ENCODE measurements around the gene MPPED1. TPM values are rescaled to one million over a fixed set of nuclear protein-coding genes. Genes with fewer than 3 reads are reported as not detected.

MPPED1 gene
- polyA plus RNA-seq, 1 of the 3 experiments (the other 2 are of a cell fraction): 0.03 TPM

DNA sequence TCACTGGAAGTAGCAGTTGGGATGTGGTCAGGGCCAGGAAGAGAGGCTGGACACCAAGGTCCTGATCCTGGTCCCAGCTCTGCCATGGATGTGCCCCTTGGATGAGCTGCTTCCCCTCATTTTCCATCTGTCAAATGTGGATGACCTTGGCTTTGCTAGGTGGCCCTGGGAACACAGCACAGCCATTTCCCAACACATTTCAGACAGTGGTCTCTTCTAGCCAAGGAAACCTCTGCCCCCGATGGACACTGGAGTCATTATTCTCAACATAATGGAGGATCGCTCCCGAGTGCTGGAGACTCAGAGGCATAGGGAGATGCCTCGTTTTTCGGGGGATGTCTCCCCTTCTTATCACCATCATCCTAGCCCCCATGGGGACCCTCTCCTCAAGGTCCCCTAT is 13.6 kb upstream of the MPPED1 start (continued):
- TF ChIP-seq RFX5 (IDR thresholded peaks at IDR 0.05; ENCODE audit: low read length) (no peak), SIN3A (IDR thresholded peaks at IDR 0.05; ENCODE audit: borderline replicate concordance, low read depth, low read length) (no peak), EZH2phosphoT487 (IDR thresholded peaks at IDR 0.05; ENCODE audit: borderline replicate concordance, low read depth) (no peak)

DNA sequence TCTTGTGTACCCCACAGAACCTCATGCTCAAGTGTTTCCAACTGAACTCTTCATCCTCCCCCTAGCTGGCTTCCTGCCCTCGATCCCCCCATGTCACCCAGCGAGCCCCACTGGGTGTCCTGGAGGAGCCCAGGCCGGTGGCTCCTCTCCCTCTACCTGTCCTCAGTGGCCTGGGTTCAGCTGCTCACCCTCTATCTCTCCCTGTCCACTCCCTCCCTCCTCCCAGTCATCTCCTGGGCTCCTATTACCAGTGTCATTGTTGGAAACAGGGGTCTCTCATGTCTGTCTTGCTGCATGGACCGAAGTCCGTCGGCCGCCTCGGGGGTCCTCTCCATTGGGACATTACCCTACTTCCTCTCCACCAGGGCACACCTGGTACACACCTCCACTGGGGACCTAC is 12.9 kb upstream of the MPPED1 start:
- Histone ChIP-seq H3K36me3 (replicated peaks in 1 of 2; ENCODE audit: control insufficient read depth in 1 of 2, insufficient read depth in 2 of 2, low read length in 1 of 2) (no peaks in the 10 kb centered on the region), H3K9me3 (no peaks in the 10 kb centered on the region), H3F3A (replicated peaks; ENCODE audit: insufficient read depth) (no peaks in the 10 kb centered on the region), H3K4me3 (ENCODE audit: low read depth in 2 of 2, low read length in 1 of 2) (no peak overlapping the region), H3K9ac (no peak overlapping the region), H3K4me2 (no peak overlapping the region), H4K20me1 (ENCODE audit: insufficient read depth) (no peaks in the 10 kb centered on the region), H2AFZ (ENCODE audit: low read depth) (no peak overlapping the region), H3K27me3 (ENCODE audit: insufficient read depth) (no peaks in the 10 kb centered on the region), H3K9me2 (no peaks in the 10 kb centered on the region), H3K4me1 (ENCODE audit: control insufficient read depth in 1 of 2, insufficient read depth in 2 of 2, low read depth in 1 of 2, low read length in 1 of 2) (no peaks in the 10 kb centered on the region), H3K79me2 (ENCODE audit: insufficient read depth) (no peaks in the 10 kb centered on the region), H3K27ac (ENCODE audit: low read depth in 2 of 2, low read length in 1 of 2) (no peak overlapping the region)
- ChIA-PET CTCF (interaction anchor here (0.7 kb wide), 1 partner anchor 397 kb away, joined by 3 read pairs; no protein-coding TSS in a partner anchor), POLR2A (no interaction called here)
- TF ChIP-seq RFX5 (IDR thresholded peaks at IDR 0.05; ENCODE audit: low read length): no peak
- 90% methylated on average over 5 of the region's 8 CpGs for WGBS (ENCODE audit: low lambda C conversion rate)
- no peak for DNase-seq

GRCh38 chr22:43399338-43399979 is 12.4 kb upstream of the MPPED1 start:
- TF ChIP-seq MAX (IDR thresholded peaks at IDR 0.05; ENCODE audit: low read depth): no peak
- peak; percentile 33; the same call in 1 of the 2 replicates for TF ChIP-seq USF1 (IDR thresholded peaks at IDR 0.05; ENCODE audit: borderline replicate concordance, low read depth)
- Histone ChIP-seq H3K4me1 (ENCODE audit: control insufficient read depth in 1 of 2, insufficient read depth in 2 of 2, low read depth in 1 of 2, low read length in 1 of 2) (no peaks in the 10 kb centered on the region), H2AFZ (ENCODE audit: low read depth) (no peak overlapping the region), H3K79me2 (ENCODE audit: insufficient read depth) (no peaks in the 10 kb centered on the region), H3K4me2 (no peak overlapping the region), H3K27me3 (ENCODE audit: insufficient read depth) (no peaks in the 10 kb centered on the region), H3K27ac (ENCODE audit: low read depth in 2 of 2, low read length in 1 of 2) (no peak overlapping the region), H4K20me1 (ENCODE audit: insufficient read depth) (no peaks in the 10 kb centered on the region), H3K9ac (no peak overlapping the region), H3K9me2 (no peaks in the 10 kb centered on the region), H3K36me3 (replicated peaks in 1 of 2; ENCODE audit: control insufficient read depth in 1 of 2, insufficient read depth in 2 of 2, low read length in 1 of 2) (no peaks in the 10 kb centered on the region), H3K9me3 (no peaks in the 10 kb centered on the region), H3K4me3 (ENCODE audit: low read depth in 2 of 2, low read length in 1 of 2) (no peak overlapping the region), H3F3A (replicated peaks; ENCODE audit: insufficient read depth) (no peaks in the 10 kb centered on the region)
- DNase-seq: peak; percentile 34
- 80% methylated on average over 5 of the region's 25 CpGs for WGBS (ENCODE audit: low lambda C conversion rate)
- ChIA-PET CTCF (interaction anchor here (1.3 kb wide), 1 partner anchor 10 kb away, joined by 3 read pairs; no protein-coding TSS in a partner anchor), POLR2A (no interaction called here)

- Histone ChIP-seq H3K36me3 (replicated peaks in 1 of 2; ENCODE audit: control insufficient read depth in 1 of 2, insufficient read depth in 2 of 2, low read length in 1 of 2) (no peaks in the 10 kb centered on the region), H3K27me3 (ENCODE audit: insufficient read depth) (no peaks in the 10 kb centered on the region), H3F3A (replicated peaks; ENCODE audit: insufficient read depth) (no peaks in the 10 kb centered on the region), H4K20me1 (ENCODE audit: insufficient read depth) (no peaks in the 10 kb centered on the region), H3K4me3 (ENCODE audit: low read depth in 2 of 2, low read length in 1 of 2) (no peak overlapping the region), H3K27ac (ENCODE audit: low read depth in 2 of 2, low read length in 1 of 2) (no peak overlapping the region), H3K4me1 (ENCODE audit: control insufficient read depth in 1 of 2, insufficient read depth in 2 of 2, low read depth in 1 of 2, low read length in 1 of 2) (no peaks in the 10 kb centered on the region), H3K9me2 (no peaks in the 10 kb centered on the region), H3K9ac (no peak overlapping the region), H3K79me2 (ENCODE audit: insufficient read depth) (no peaks in the 10 kb centered on the region), H3K4me2 (no peak overlapping the region), H2AFZ (ENCODE audit: low read depth) (no peak overlapping the region), H3K9me3 (no peaks in the 10 kb centered on the region)
- WGBS (ENCODE audit: low lambda C conversion rate): no CpG with 5 or more reads among the region's 6 CpGs
- ChIA-PET POLR2A (no interaction called here), CTCF (interaction anchor here (1.3 kb wide), 1 partner anchor 10 kb away, joined by 3 read pairs; no protein-coding TSS in a partner anchor)
- TF ChIP-seq GABPA (IDR thresholded peaks at IDR 0.05; ENCODE audit: low read depth) (no peak), RCOR1 (IDR thresholded peaks at IDR 0.05; ENCODE audit: low read length) (no peak), USF1 (IDR thresholded peaks at IDR 0.05; ENCODE audit: borderline replicate concordance, low read depth) (no peak), ELF1 (IDR thresholded peaks at IDR 0.05) (no peak), JUND (IDR thresholded peaks at IDR 0.05) (no peak), FOXJ3 (CRISPR knock-in tag; IDR thresholded peaks at IDR 0.05) (no peak), TAF1 (IDR thresholded peaks at IDR 0.05; ENCODE audit: borderline replicate concordance, low read depth, low read length) (no peak), SIN3A (IDR thresholded peaks at IDR 0.05; ENCODE audit: borderline replicate concordance, low read depth, low read length) (no peak)
- TF ChIP-seq, protein P1, sequence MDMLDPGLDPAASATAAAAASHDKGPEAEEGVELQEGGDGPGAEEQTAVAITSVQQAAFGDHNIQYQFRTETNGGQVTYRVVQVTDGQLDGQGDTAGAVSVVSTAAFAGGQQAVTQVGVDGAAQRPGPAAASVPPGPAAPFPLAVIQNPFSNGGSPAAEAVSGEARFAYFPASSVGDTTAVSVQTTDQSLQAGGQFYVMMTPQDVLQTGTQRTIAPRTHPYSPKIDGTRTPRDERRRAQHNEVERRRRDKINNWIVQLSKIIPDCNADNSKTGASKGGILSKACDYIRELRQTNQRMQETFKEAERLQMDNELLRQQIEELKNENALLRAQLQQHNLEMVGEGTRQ (IDR thresholded peaks at IDR 0.05; ENCODE audit: borderline replicate concordance, low read depth, low read length): no peak
- TF ChIP-seq, protein P2, sequence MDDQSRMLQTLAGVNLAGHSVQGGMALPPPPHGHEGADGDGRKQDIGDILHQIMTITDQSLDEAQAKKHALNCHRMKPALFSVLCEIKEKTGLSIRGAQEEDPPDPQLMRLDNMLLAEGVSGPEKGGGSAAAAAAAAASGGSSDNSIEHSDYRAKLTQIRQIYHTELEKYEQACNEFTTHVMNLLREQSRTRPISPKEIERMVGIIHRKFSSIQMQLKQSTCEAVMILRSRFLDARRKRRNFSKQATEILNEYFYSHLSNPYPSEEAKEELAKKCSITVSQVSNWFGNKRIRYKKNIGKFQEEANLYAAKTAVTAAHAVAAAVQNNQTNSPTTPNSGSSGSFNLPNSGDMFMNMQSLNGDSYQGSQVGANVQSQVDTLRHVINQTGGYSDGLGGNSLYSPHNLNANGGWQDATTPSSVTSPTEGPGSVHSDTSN (IDR thresholded peaks at IDR 0.05): no peak
- no peak for DNase-seq
Observed at GRCh38 chr22:43399980-43400358, 11.8 kb upstream of the MPPED1 start.
